AML-193 (cell line): ENCODE results near the gene LRP1B.
A peak's percentile ranks its signal among the peaks of the same experiment; 100 is the strongest.

ENCODE experiments used
- DNase-seq, 2 experiments: peaks; one replicate each; lab custom pipeline; 2025; lab: John Stamatoyannopoulos, UW

Gene LRP1B

DNA sequence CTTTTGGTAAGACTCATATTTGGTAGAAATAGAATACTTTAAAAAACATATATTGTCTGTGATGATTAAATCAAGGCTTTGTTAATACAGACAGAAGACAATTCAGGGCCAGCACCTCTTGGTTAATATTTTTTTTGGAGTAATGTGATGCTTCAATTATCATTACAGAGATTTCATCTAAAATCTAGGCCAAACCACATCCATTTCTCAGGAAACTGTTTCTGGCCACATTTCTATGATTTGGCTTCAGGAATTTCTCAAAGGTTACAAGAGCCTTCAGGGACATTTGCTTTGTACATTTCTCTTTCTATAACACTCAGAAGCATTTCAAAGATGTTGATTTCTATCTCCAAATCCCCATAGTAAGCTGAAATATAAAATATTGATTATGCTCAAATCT is 614.9 kb downstream of the LRP1B start:
- no peak for DNase-seq

- no peak for DNase-seq
Observed at GRCh38 chr2:141513853-141514252, 617.0 kb downstream of the LRP1B start.

DNA sequence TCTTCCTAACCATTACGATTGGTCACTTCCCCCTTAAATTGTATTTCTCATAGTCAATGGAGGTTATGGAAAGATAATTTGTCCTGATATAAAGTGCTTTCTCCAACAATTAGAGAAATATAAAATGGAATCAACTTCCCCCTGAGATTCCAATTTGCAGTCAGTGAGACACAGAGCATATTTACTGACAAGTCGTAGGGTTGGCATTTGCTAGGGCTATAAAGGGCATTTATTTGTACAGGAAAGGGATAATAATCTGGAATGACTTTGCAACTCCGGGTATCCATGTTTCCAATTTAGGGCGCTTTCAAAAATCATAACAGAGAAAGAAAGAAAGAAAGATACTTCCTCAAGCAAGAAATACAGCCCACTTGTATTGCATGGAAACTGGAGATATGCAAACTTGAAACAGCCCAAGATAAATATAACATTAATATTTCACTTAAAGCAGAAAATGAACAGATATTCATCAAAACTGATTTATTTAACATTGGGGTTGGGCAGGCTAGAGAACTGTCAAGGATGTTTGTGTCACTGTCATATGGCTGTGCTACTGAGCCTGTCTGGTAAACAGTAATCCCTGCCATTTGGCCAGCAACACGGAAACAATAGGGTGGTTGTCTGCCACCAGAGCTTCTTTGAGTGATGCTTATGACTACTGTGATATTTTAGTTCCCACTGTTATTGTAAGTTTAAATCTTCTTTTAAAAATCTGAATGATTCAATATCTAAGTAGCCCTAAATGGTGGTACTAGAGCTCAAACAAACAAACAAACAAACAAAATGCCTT is 621.8 kb downstream of the LRP1B start:
- DNase-seq: no peak

DNA sequence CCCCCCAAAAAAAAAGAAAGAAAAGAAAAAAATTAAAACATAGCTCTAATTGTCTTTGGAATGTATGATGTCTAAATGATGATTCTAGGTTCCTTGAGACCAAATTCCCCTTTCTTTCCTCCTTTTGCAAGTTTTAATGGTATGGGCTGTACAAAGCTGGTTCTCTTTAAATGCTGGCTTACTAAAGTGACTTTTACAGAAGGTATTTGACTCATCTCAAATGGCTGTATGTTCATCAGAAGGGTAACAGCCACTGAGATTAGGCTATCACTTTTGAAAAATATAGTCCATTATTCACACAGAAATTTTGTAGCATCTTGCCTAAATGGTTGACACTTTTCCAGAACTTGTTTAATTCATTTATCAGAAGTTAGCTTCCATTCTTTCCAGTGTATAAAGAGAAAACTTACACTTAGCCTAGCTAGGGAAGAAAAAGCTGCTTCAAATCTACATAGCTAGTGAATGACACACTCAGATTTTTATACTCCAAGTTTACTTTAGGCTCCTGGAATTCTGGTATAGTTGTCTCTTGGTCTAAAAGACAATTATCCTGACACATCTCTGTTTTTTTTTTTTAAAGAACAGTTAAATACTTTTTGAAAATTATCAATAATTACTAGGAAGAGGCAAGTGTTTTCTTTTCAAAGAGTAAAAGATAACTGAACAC is 622.6 kb downstream of the LRP1B start:
- no peak for DNase-seq

GRCh38 chr2:141506135-141506534 is 624.7 kb downstream of the LRP1B start:
- no peak for DNase-seq

GRCh38 chr2:141501752-141502151 is 629.1 kb downstream of the LRP1B start:
- DNase-seq: no peak

GRCh38 chr2:141499123-141499522 is 631.7 kb downstream of the LRP1B start:
- DNase-seq: no peak

GRCh38 chr2:141498561-141498960 is 632.3 kb downstream of the LRP1B start:
- no peak for DNase-seq

GRCh38 chr2:141497272-141497671 is 633.5 kb downstream of the LRP1B start:
- peak; percentile 46 to 55 for DNase-seq

DNA sequence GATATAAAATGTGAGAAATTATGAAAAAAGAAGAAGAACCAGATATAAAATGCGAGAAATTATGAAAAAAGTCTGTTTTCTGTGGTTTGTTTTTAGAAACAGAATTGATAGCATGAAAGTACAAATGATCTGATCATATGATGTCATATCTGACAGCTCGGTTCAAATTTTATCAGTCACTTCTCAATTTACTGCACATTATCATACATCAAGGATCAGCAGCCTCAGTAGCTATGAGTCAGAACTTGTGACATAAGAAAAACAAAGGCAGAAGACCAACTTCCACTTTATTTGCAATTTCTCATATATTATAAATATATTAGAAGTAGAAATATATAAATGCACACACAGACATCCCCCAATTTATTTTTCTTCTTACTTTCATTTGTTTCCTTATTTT is 634.0 kb downstream of the LRP1B start:
- peak; percentile 25 to 43 for DNase-seq

DNA sequence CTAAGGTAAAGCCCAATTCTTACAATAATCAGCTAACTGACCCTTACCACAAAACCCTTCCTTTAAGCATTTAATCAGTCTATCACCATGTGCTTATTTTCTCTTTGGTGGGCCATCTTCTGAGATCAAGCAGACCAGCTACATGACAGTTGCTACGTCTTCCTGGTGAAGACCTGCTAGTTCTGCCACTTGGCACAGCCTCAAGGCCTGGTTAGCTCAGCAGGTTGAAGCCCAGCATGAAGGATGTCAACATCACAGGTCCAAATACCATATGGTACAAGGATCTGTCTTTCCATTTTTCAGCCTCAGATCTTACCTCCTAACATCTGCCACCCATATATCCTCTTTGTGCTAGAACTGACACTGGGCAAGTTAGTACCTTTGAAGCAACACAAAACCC is 636.9 kb downstream of the LRP1B start:
- no peak for DNase-seq

DNA sequence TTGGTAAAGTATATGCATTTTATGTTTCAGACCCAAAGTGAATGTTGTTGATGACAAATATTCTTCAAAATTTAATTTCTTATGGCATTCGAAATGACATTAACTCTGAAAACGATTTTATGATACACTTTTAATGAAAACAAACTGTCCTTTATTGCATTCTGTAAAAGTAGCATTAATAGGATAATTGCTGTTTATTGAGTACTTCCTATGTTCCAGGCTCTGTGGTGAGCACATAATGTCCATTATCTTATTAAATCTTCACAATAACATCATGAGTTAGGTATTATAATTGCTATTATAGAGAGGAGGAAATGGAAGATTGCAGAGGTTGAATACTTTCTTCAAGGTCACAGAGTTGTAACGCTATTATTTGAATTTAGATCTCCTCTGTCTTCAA is 638.0 kb downstream of the LRP1B start:
- no peak for DNase-seq

DNA sequence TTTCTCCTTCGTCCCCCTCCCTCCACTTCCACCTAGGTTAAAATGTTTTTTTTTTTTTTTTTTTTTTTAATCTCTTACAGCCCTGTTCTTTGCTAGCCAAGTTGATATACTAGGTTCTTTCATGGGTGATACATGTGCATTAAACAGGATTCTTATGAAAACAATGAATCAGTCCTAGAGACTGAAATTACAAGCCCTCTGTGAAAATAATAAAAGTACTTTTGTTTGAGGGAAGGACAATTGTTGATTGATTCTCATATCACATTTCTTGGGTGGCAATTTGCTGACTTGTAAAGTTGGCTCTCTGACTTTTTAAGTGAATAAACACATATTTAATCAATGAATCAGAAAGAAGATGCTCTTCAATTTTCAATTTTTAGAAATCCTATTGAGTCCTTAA is 639.9 kb downstream of the LRP1B start:
- no peak for DNase-seq

DNA sequence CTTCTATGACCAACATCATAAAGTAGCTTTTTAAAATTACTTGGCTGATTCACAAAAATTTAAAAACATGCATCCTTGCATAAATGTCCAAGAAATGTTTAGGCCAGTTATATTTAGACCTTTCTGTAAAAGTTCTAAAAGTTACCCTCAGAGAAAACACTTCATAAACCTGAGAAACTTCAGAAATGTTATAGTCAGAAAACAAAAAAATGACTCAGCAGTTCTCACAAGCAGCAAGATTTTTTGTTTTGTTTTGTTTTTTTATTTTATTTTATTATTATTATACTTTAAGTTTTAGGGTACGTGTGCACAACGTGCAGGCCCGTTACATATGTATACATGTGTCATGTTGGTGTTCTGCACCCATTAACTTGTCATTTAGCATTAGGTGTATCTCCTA is 648.1 kb downstream of the LRP1B start:
- no peak for DNase-seq

DNA sequence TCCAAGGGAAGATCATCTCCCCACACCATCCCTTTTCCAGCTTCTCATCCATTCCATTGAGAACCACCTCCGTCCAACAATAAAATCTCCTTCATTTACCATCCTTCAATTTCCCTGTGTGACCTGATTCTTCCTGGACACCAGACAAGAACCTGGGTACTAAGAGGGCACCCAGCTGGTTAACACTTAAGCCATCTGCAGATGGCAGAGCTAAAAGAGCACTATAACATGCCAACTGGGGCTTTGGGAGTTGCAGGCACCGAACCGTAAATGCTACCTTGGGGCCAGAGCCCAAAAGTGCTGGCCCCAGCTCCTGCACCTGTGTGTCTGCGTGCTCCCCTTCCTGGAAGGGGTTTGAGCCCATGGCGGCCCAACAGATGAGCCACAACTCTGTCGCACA is 655.0 kb downstream of the LRP1B start:
- DNase-seq: no peak

GRCh38 chr2:141468761-141469160 is 662.1 kb downstream of the LRP1B start:
- no peak for DNase-seq

DNA sequence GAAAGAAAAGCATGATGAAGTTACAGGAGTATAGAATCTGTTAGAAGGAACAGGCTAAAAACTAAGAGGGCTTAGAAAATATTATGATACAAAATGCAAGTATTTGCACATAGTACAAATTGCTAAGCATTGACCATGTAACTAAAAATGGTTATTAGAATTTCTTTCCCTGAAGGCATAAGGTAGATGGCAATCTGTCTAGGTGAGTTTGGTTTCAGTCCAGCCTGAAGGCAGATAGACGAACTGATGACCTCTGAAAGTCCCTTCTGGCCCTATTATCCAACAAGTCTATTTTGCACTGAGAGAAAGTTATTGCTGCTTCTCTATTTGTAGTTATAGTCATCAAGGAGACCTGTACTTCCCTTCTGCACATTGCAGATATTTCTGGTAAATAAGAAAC is 663.5 kb downstream of the LRP1B start:
- no peak for DNase-seq

DNA sequence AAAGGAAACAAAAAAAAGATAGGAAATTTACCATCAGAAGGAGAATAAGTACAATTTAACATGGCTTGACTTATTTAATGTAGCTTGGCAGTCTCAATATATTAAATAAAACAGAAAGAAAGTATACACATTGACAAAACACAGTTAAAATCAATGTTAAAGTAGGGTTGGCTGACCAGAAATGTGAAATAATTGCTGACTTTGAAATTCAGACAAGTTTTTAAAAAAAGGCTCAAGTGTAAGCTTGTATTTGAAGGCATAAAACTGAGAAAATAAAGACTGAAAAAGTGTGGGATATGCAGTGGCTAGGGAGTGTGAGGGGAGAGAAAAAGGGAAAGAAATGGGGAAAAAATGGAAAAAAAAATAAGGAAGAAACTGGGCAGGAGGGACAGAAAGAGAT is 665.8 kb downstream of the LRP1B start:
- DNase-seq: no peak

GRCh38 chr2:141458351-141458750 is 672.5 kb downstream of the LRP1B start:
- DNase-seq: no peak

DNA sequence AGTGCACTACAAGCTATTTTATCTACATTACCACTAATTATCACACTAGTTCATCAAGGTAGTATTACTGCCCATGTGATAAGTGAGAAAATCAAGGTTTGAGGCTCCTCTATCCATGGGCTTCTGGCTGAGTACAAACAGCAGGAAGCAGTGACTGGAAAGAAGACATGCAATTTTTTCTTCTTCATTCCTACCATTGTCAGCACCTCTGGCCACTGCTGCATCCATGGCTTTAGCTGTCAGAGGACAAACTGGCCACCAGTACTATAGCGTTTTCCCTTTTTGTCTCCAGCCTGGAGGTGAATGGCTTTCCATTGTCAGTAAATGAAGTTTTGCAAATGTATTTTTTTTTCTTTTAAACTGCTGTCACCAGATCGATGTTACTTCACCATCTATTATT is 674.9 kb downstream of the LRP1B start:
- DNase-seq: no peak

DNA sequence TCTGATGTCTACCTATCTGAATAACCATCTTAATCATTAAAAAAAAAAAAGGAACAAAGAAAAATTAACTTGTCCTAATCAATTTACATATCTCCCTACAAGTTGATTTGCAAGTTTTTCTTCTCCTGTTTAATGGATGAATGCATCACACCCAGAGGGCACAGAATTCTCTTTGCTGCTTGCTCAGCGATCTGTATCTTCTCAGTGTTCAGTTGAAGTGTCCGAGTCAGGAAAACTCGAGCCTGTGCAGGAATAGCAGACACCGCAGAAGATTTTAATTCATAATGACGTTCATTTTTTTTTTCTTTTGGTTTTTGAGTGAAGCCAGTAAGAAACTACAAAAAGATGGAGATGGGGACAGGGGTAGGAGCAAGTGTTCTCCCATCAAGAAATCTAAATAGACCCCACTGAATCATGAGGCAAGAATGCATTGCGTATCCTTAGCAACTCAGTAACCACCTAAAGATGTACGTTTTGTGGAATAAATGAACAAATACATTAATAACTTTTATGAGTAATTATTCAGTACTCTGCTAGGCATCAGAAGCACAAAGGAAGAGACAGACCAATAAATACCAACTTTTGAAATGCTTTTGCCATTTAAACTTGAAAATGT is 675.5 kb downstream of the LRP1B start:
- DNase-seq: no peak

GRCh38 chr2:141440072-141440635 is 690.7 kb downstream of the LRP1B start:
- no peak for DNase-seq

- no peak for DNase-seq
Observed at GRCh38 chr2:141439524-141439923, 691.3 kb downstream of the LRP1B start.
